Lower leg skin (tissue), 4 donors: Measurements from ENCODE around the gene TAF13. TPM values are rescaled to one million over a fixed set of nuclear protein-coding genes. Genes with fewer than 3 reads are reported as not detected.
"Not testable (repeated sequence)": the region's sequence is repeated elsewhere in the genome, so short reads cannot be mapped to it uniquely, and the experiment has no call there.

Source experiments
- DNase-seq, 2 donors: peaks; one replicate each; pipeline ENCODE4 v3.0.0-alpha.2; 2019; ENCODE audit warnings: low spot score in 2 of 2
- H3K4me3 ChIP-seq: fragments of 200-600 bp; sonication (generic); 2 replicates; pipeline ENCODE4 v1.5.1; 2017; ENCODE audit warnings: mild to moderate bottlenecking, low read depth; ENCODE audit not compliant: poor library complexity, severe bottlenecking
- POLR2A ChIP-seq, 2 donors: fragments of 450-650 bp; IDR thresholded peaks; one replicate each; pipeline ENCODE4 v1.6.1; 2016 to 2017; ENCODE audit warnings: antibody characterized with exemption in 2 of 2, mild to moderate bottlenecking in 1 of 2, moderate library complexity in 1 of 2
- WGBS, 2 donors: methylation state at CpG; one replicate each; pipeline ENCODE4 v1.1.5; 2018; 5-methylcytosine and 5-hydroxymethylcytosine counted together
- intact Hi-C: fragments of 100-400 bp; cut with DNase I; formaldehyde crosslinking; loops from one replicate; pipeline ENCODE4 v1.15.0; 2023; ENCODE audit warnings: low total_unique reads
- total RNA-seq, 4 donors: library from RNA; depleted of rRNA; stranded (reverse); fragments of >200 nt; gene quantifications; one replicate each; pipeline ENCODE4 v1.1.0, GENCODE V29; 2016
- TF ChIP-seq, protein P1 (sequence below), 3 donors: fragments of 450-650 bp; IDR thresholded peaks; one replicate each; pipeline ENCODE4 v1.5.1; 2016; ENCODE audit warnings: antibody characterized with exemption in 3 of 3, mild to moderate bottlenecking in 3 of 3, moderate library complexity in 2 of 3

The TAF13 gene
- total RNA-seq, 4 donors from 2014 or later = 22.2 to 28.9 (median 23.9) TPM

- 92 to 98% methylated on average over 2 of the region's 2 CpGs for WGBS, 2 donors
- intact Hi-C loops = no loop called here
- no peak overlapping the region for H3K4me3 ChIP-seq
- TF ChIP-seq, protein P1, sequence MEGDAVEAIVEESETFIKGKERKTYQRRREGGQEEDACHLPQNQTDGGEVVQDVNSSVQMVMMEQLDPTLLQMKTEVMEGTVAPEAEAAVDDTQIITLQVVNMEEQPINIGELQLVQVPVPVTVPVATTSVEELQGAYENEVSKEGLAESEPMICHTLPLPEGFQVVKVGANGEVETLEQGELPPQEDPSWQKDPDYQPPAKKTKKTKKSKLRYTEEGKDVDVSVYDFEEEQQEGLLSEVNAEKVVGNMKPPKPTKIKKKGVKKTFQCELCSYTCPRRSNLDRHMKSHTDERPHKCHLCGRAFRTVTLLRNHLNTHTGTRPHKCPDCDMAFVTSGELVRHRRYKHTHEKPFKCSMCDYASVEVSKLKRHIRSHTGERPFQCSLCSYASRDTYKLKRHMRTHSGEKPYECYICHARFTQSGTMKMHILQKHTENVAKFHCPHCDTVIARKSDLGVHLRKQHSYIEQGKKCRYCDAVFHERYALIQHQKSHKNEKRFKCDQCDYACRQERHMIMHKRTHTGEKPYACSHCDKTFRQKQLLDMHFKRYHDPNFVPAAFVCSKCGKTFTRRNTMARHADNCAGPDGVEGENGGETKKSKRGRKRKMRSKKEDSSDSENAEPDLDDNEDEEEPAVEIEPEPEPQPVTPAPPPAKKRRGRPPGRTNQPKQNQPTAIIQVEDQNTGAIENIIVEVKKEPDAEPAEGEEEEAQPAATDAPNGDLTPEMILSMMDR (IDR thresholded peaks at IDR 0.05) = no peak
- TF ChIP-seq POLR2A (IDR thresholded peaks at IDR 0.05) = no peak
- DNase-seq = no peak
Observed at GRCh38 chr1:109024646-109025045, 51.2 kb downstream of the TAF13 start.

GRCh38 chr1:109020693-109021257 lies 55.0 kb downstream of the TAF13 start:
- DNase-seq = no peak
- H3K4me3 ChIP-seq = no peak overlapping the region
- WGBS, 2 donors = 80 to 82% methylated on average over 3 of the region's 3 CpGs
- intact Hi-C loops = no loop called here
- no peak for TF ChIP-seq POLR2A (IDR thresholded peaks at IDR 0.05)
- TF ChIP-seq, protein P1 (IDR thresholded peaks at IDR 0.05) = no peak

DNA sequence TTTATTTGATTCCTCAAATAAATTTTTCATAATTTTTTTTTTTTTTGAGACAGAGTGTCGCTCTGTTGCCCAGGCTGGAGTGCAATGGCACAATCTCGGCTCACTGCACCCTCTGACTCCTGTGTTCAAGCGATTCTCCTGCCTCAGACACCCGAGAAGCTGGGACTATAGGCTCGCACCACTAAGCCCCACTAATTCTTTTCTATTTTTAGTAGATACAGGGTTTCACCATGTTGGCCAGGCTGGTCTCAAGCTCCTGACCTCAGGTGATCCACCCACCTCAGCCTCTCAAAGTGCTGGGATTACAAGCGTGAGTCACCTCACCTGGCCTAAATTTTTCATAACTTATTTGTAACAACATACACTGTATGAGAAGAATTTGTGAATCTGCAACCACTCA lies 58.1 kb downstream of the TAF13 start:
- intact Hi-C loops, H3K4me3 ChIP-seq, DNase-seq: not testable (repeated sequence)
- 97% methylated on average over 6 of the region's 6 CpGs for WGBS, 2 donors

DNA sequence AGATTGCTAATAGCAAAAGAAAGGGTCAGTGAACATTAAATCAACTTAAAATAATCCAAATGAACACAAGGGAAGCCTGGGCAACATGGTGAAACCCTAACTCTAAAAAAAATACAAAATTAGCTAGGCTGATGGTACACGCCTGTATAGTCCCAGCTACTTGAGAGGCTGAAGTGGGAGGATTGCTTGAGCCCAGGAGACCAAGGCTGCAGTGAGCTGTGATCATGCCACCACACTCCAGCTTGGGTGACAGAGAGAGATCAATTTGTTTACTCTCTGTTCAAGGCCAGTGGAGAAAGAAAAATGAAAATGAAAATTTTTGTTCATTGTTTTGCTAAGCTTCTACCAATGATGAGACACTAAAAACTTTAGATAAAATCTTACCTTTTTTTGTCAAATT lies 58.7 kb downstream of the TAF13 start:
- intact Hi-C loops = no loop called here
- WGBS, 2 donors = 98 to 100% methylated on average over 1 of the region's 1 CpG
- no peak overlapping the region for H3K4me3 ChIP-seq
- DNase-seq = no peak
- TF ChIP-seq, protein P1 (IDR thresholded peaks at IDR 0.05) = no peak
- TF ChIP-seq POLR2A (IDR thresholded peaks at IDR 0.05) = no peak

Other genes with a start within 250 kb of the TAF13 start
- 1 to 10 TPM; 2.8 to 5.5 (median 3.5) TPM for gene AKNAD1, start 218.9 kb downstream of the TAF13 start, total RNA-seq
- 100 to 1,000 TPM; 100 to 129 (median 122) TPM for gene GPSM2, start 199.0 kb downstream of the TAF13 start, total RNA-seq
- gene CLCC1, start 112.5 kb downstream of the TAF13 start, total RNA-seq = 10 to 100 TPM; 11.8 to 16.0 (median 14.6) TPM
- 10 to 100 TPM; 44.3 to 75.3 (median 49.0) TPM for gene WDR47, start 33.9 kb downstream of the TAF13 start, total RNA-seq
- gene TMEM167B, start 14.8 kb upstream of the TAF13 start, total RNA-seq = 10 to 100 TPM; 24.8 to 52.3 (median 34.3) TPM
- gene ELAPOR1, start 38.1 kb upstream of the TAF13 start, total RNA-seq = 10 to 100 TPM; 16.4 to 60.0 (median 33.9) TPM
- gene SARS1, start 137.9 kb upstream of the TAF13 start, total RNA-seq = 100 to 1,000 TPM; 154 to 172 (median 165) TPM
- 100 to 1,000 TPM in 2 of 4 donors, 10 to 100 TPM in 2; 86.4 to 109 (median 102) TPM for gene CELSR2, start 173.5 kb upstream of the TAF13 start, total RNA-seq
- 1 to 10 TPM; 2.8 to 6.9 (median 5.3) TPM for gene PSRC1, start 207.1 kb upstream of the TAF13 start, total RNA-seq
- not detected for gene MYBPHL, start 231.0 kb upstream of the TAF13 start, total RNA-seq